DOHH2 (cell line): ENCODE data around the gene ESF1.
A peak's percentile ranks its signal among the peaks of the same experiment; 100 is the strongest.

Experiments
- H3F3A ChIP-seq: fragments of 200-600 bp; sonication (generic), shearing (Covaris generic); 2 replicates; pipeline ENCODE4 v1.6.0; 2016; ENCODE audit warnings: antibody characterized with exemption, mild to moderate bottlenecking; ENCODE audit not compliant: control insufficient read depth, insufficient read depth
- H3K27ac ChIP-seq: fragments of 200-600 bp; sonication (generic); 2 replicates; pipeline ENCODE4 v1.5.1; 2014; ENCODE audit warnings: low read depth, mild to moderate bottlenecking, low read length, moderate library complexity
- H3K27me3 ChIP-seq: fragments of 200-600 bp; sonication (generic); 2 replicates; pipeline ENCODE4 v1.6.1; 2014; ENCODE audit warnings: mild to moderate bottlenecking, low read length, mixed read lengths; ENCODE audit not compliant: control insufficient read depth
- H3K36me3 ChIP-seq: fragments of 200-600 bp; sonication (generic); 2 replicates; pipeline ENCODE4 v1.6.1; 2014; ENCODE audit warnings: mild to moderate bottlenecking, low read length, moderate library complexity, mixed read lengths; ENCODE audit not compliant: control insufficient read depth
- H3K4me1 ChIP-seq: fragments of 200-600 bp; sonication (generic); 2 replicates; pipeline ENCODE4 v1.6.1; 2014; ENCODE audit warnings: mild to moderate bottlenecking, low read length, mixed read lengths; ENCODE audit not compliant: control insufficient read depth
- H3K4me2 ChIP-seq: fragments of 200-600 bp; sonication (generic); 2 replicates; pipeline ENCODE4 v1.6.0; 2014; ENCODE audit warnings: mild to moderate bottlenecking, low read length, moderate library complexity
- H3K4me3 ChIP-seq: fragments of 200-600 bp; sonication (generic); 2 replicates; pipeline ENCODE4 v1.5.1; 2014; ENCODE audit warnings: mild to moderate bottlenecking, low read length, mixed read lengths
- H3K79me2 ChIP-seq: fragments of 200-600 bp; sonication (generic); 2 replicates; pipeline ENCODE4 v1.6.1; 2014; ENCODE audit warnings: mild to moderate bottlenecking, low read length, mixed read lengths; ENCODE audit not compliant: control insufficient read depth
- H3K9me2 ChIP-seq: fragments of 200-600 bp; sonication (generic); replicated peaks from 2 replicates; pipeline ENCODE4 v1.6.1; 2014; ENCODE audit warnings: mild to moderate bottlenecking, low read length, mixed read lengths; ENCODE audit not compliant: control insufficient read depth
- H3K9me3 ChIP-seq: fragments of 200-600 bp; sonication (generic); 2 replicates; pipeline ENCODE4 v1.6.1; 2014; ENCODE audit warnings: antibody characterized with exemption, low read length, mixed read lengths; ENCODE audit not compliant: control insufficient read depth, insufficient read depth
- H4K20me1 ChIP-seq: fragments of 200-600 bp; sonication (generic); 2 replicates; pipeline ENCODE4 v1.6.0; 2014; ENCODE audit warnings: low read depth, mild to moderate bottlenecking, antibody characterized with exemption, low read length, moderate library complexity; ENCODE audit not compliant: control insufficient read depth, insufficient read depth
- EZH2phosphoT487 ChIP-seq: fragments of 200-600 bp; sonication (generic); IDR thresholded peaks from 2 replicates; pipeline ENCODE4 v1.6.1; 2017; ENCODE audit warnings: borderline replicate concordance, mild to moderate bottlenecking, antibody characterized with exemption, low read length, moderate library complexity, mixed read lengths
- TF ChIP-seq, protein P1 (sequence below): fragments of 200-600 bp; sonication (generic); IDR thresholded peaks from one replicate; pipeline ENCODE4 v1.5.1; 2014; ENCODE audit warnings: antibody characterized with exemption, mild to moderate bottlenecking, low read depth, low read length; ENCODE audit not compliant: poor library complexity, severe bottlenecking

The ESF1 gene

DNA sequence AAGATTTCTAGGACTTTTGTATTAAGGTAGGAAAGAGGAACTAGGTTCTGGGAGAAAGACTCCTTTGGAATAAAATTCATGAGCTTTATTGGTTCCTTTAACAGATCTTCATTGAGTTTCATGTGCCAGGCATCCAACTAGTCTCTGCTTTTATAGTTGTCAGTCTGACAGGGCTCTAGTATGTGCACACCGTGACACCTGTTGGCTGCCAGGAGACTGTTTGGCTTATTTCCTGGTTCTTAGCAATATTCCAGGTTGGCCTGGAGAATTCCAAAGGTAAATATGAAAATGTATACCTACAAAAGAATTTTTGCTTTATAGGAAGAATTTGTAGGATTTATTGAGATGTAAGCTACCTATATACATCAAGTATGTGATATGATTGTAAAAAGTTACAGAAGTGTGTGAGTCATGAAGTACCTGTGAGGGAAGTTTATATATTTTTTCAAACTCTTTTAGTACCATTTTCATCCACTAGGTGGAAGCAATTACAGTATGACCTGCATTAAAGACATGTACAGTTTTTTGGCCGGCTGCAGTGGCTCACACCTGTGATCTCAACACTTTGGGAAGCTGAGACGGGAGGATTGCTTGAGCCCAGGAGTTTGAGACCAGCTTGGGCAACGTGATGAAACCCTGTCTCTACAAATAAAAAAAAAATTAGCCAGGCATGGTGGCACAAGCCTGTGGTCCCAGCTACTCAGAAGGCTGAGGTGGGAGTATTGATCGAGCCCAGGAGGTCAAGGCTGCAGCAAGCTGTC, 35.3 kb upstream of the ESF1 start:
- H3K36me3 ChIP-seq, result peaks cover 27% of the 10 kb centered on the region
- H3F3A ChIP-seq, result peaks cover 3% of the 10 kb centered on the region; the same call in 1 of the 2 replicates
- no peaks in the 10 kb centered on the region for H3K79me2 ChIP-seq
- no peak overlapping the region for H3K4me2 ChIP-seq
- no peaks in the 10 kb centered on the region for H3K9me3 ChIP-seq
- no peaks in the 10 kb centered on the region for H3K27me3 ChIP-seq
- no peaks in the 10 kb centered on the region for H3K4me1 ChIP-seq
- TF ChIP-seq, protein P1, sequence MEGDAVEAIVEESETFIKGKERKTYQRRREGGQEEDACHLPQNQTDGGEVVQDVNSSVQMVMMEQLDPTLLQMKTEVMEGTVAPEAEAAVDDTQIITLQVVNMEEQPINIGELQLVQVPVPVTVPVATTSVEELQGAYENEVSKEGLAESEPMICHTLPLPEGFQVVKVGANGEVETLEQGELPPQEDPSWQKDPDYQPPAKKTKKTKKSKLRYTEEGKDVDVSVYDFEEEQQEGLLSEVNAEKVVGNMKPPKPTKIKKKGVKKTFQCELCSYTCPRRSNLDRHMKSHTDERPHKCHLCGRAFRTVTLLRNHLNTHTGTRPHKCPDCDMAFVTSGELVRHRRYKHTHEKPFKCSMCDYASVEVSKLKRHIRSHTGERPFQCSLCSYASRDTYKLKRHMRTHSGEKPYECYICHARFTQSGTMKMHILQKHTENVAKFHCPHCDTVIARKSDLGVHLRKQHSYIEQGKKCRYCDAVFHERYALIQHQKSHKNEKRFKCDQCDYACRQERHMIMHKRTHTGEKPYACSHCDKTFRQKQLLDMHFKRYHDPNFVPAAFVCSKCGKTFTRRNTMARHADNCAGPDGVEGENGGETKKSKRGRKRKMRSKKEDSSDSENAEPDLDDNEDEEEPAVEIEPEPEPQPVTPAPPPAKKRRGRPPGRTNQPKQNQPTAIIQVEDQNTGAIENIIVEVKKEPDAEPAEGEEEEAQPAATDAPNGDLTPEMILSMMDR, result peak; percentile 65
- TF ChIP-seq EZH2phosphoT487, result no peak
- H3K4me3 ChIP-seq, result no peak overlapping the region
- H3K27ac ChIP-seq, result no peak overlapping the region
- 0 out of 2 replicates have a peak, but pooled peaks cover 5% of the 10 kb centered on the region for H4K20me1 ChIP-seq
- no peaks in the 10 kb centered on the region for H3K9me2 ChIP-seq

DNA sequence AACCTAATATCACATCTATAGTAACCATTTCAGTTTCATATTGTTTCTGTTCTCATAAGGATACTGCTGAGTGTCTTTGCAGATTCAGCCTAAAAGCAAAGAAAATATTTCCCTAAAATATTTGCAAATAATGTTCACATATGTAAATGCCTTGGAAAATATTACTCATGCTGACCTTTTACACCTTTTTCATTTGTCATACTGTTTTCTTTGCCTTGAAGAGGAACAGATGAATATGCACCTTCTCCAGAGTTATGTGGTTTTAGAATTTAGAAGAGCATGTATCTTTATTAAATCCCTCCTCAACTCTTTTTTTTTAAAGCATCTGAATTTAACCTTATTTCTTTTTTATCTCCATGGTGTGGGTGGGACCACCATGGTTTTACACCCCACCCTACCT, 32.6 kb upstream of the ESF1 start:
- Histone ChIP-seq H3F3A (peaks cover 3% of the 10 kb centered on the region; the same call in 1 of the 2 replicates), H3K79me2 (no peaks in the 10 kb centered on the region), H3K36me3 (peaks cover 45% of the 10 kb centered on the region), H3K27ac (no peak overlapping the region), H3K9me2 (no peaks in the 10 kb centered on the region), H3K27me3 (no peaks in the 10 kb centered on the region), H3K4me2 (no peak overlapping the region), H3K4me3 (no peak overlapping the region), H3K9me3 (no peaks in the 10 kb centered on the region), H3K4me1 (no peaks in the 10 kb centered on the region), H4K20me1 (0 out of 2 replicates have a peak, but pooled peaks cover 5% of the 10 kb centered on the region)
- no peak for TF ChIP-seq EZH2phosphoT487
- TF ChIP-seq, protein P1, result no peak

DNA sequence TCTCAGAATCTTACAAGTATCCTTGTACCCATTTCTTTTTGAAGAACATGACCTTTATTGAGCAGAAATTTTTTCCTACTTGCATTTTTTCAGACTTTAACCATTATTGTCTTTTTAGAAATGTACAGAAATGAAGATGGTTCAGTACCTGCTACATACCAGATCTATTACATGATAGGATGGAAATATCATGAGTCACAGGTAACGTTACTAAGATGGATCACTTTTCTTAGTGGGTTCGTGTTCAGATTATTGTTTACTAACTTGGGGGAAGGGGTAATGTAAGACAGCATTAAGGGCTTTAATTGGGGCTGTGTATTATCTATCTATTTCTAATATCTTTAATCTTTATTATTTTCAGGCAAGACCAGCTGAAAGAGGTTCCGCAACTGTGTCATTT, 32.0 kb upstream of the ESF1 start:
- peaks cover 50% of the 10 kb centered on the region for H3K36me3 ChIP-seq
- no peaks in the 10 kb centered on the region for H3K9me3 ChIP-seq
- no peak overlapping the region for H3K4me3 ChIP-seq
- H3K4me1 ChIP-seq, result no peaks in the 10 kb centered on the region
- no peaks in the 10 kb centered on the region for H3K9me2 ChIP-seq
- H4K20me1 ChIP-seq, result 0 out of 2 replicates have a peak, but pooled peaks cover 5% of the 10 kb centered on the region
- H3K79me2 ChIP-seq, result no peaks in the 10 kb centered on the region
- no peak overlapping the region for H3K4me2 ChIP-seq
- no peak overlapping the region for H3K27ac ChIP-seq
- H3K27me3 ChIP-seq, result no peaks in the 10 kb centered on the region
- H3F3A ChIP-seq, result peaks cover 3% of the 10 kb centered on the region; the same call in 1 of the 2 replicates
- no peak for TF ChIP-seq EZH2phosphoT487
- TF ChIP-seq, protein P1, result no peak
